GM23338 (cell line): ENCODE data around the gene STK32C. TPM values are rescaled to one million over a fixed set of nuclear protein-coding genes. Genes with fewer than 3 reads are reported as not detected.

Source experiments
- ATAC-seq: fragments of 200-7000 bp; cut with Tn5 transposase; 3 replicates; pipeline ENCODE4 v1.9.1; 2020
- DNase-seq: peaks from one replicate; pipeline ENCODE4 v3.0.0-alpha.2; 2015; ENCODE audit warnings: low spot score
- H2AFZ ChIP-seq: fragments of 200-600 bp; sonication (generic); 2 replicates; pipeline ENCODE4 v1.8.0; 2016; ENCODE audit warnings: antibody characterized with exemption, mild to moderate bottlenecking, moderate library complexity
- H3F3A ChIP-seq: fragments of 200-600 bp; sonication (generic); replicated peaks from 2 replicates; pipeline ENCODE4 v1.8.0; 2017; ENCODE audit warnings: antibody characterized with exemption, mixed run types, low read depth
- H3K27ac ChIP-seq: fragments of 200-600 bp; sonication (generic); 2 replicates; pipeline ENCODE4 v1.6.1; 2016; ENCODE audit warnings: low read depth
- H3K27me3 ChIP-seq: fragments of 200-600 bp; sonication (generic); 2 replicates; pipeline ENCODE4 v1.8.0; 2016; ENCODE audit warnings: mild to moderate bottlenecking, mixed run types, moderate library complexity; ENCODE audit not compliant: insufficient read depth
- H3K36me3 ChIP-seq: fragments of 200-600 bp; sonication (generic); 2 replicates; pipeline ENCODE4 v1.8.0; 2016; ENCODE audit warnings: mild to moderate bottlenecking; ENCODE audit not compliant: insufficient read depth
- H3K4me1 ChIP-seq: fragments of 200-600 bp; sonication (generic); 2 replicates; pipeline ENCODE4 v1.8.0; 2016; ENCODE audit warnings: mild to moderate bottlenecking, moderate library complexity; ENCODE audit not compliant: insufficient read depth
- H3K4me2 ChIP-seq: fragments of 200-600 bp; sonication (generic); 2 replicates; pipeline ENCODE4 v1.7.1; 2017; ENCODE audit warnings: mixed run types
- H3K4me3 ChIP-seq: fragments of 200-600 bp; sonication (generic); 2 replicates; pipeline ENCODE4 v1.6.1; 2016; ENCODE audit warnings: mixed run types
- H3K79me2 ChIP-seq: fragments of 200-600 bp; sonication (generic); replicated peaks from 2 replicates; pipeline ENCODE4 v1.8.0; 2017; ENCODE audit warnings: mild to moderate bottlenecking; ENCODE audit not compliant: insufficient read depth
- H3K9me2 ChIP-seq: fragments of 200-600 bp; sonication (generic); 2 replicates; pipeline ENCODE4 v1.8.0; 2017; ENCODE audit not compliant: insufficient read depth
- H4K20me1 ChIP-seq: fragments of 200-600 bp; sonication (generic); replicated peaks from 2 replicates; pipeline ENCODE4 v1.8.0; 2017; ENCODE audit warnings: mild to moderate bottlenecking; ENCODE audit not compliant: insufficient read depth
- H3K27ac Mint-ChIP-seq: 2 replicates; pipeline ENCODE4 v1.8.0; 2020; ENCODE audit warnings: inconsistent platforms, mild to moderate bottlenecking, moderate library complexity, mixed read lengths
- H3K27me3 Mint-ChIP-seq: 3 replicates; pipeline ENCODE4 v1.8.0; 2022; ENCODE audit warnings: low read depth, mild to moderate bottlenecking, moderate library complexity, mixed read lengths, inconsistent platforms; ENCODE audit not compliant: insufficient read depth, poor library complexity
- H3K36me3 Mint-ChIP-seq: 3 replicates; pipeline ENCODE4 v1.8.0; 2021; ENCODE audit warnings: low read depth, mild to moderate bottlenecking, inconsistent platforms, moderate library complexity, mixed read lengths
- H3K4me1 Mint-ChIP-seq: 3 replicates; pipeline ENCODE4 v1.8.0; 2020; ENCODE audit warnings: mild to moderate bottlenecking, inconsistent platforms, mixed read lengths
- H3K4me3 Mint-ChIP-seq: 3 replicates; pipeline ENCODE4 v1.8.0; 2021; ENCODE audit warnings: moderate library complexity, mild to moderate bottlenecking, inconsistent platforms, mixed read lengths
- H3K9me3 Mint-ChIP-seq: 3 replicates; pipeline ENCODE4 v1.8.0; 2020; ENCODE audit warnings: moderate library complexity, mild to moderate bottlenecking, inconsistent platforms, mixed read lengths
- CREB1 ChIP-seq: fragments of 250-450 bp; sonication (Bioruptor Pico); IDR thresholded peaks from 2 replicates; pipeline ENCODE4 v1.5.0; 2020; ENCODE audit warnings: low read depth, mild to moderate bottlenecking, moderate library complexity
- CTCF ChIP-seq, 2 experiments: fragments of 200-600 bp in 1 of 2; sonication (generic) in 1 of 2; conservative IDR thresholded peaks; 2 replicates each; pipeline versions ENCODE4 v1.5.1 to v1.6.1; 2016 to 2017; ENCODE audit warnings: antibody characterized with exemption in 2 of 2, low read depth in 2 of 2, mild to moderate bottlenecking in 2 of 2, moderate library complexity in 1 of 2
- ETS1 ChIP-seq: IDR thresholded peaks from 2 replicates; pipeline ENCODE4 v1.6.1; 2016; ENCODE audit warnings: antibody characterized with exemption
- EZH2 ChIP-seq: fragments of 200-600 bp; sonication (generic); IDR thresholded peaks from one replicate; pipeline ENCODE4 v1.8.0; 2017; ENCODE audit warnings: antibody characterized with exemption, mild to moderate bottlenecking, low read depth; ENCODE audit not compliant: unreplicated experiment
- JUNB ChIP-seq: IDR thresholded peaks from one replicate; pipeline ENCODE4 v1.6.1; 2016; ENCODE audit warnings: antibody characterized with exemption; ENCODE audit not compliant: unreplicated experiment
- POLR2AphosphoS5 ChIP-seq: IDR thresholded peaks from 2 replicates; pipeline ENCODE4 v1.6.1; 2016; ENCODE audit warnings: antibody characterized with exemption, low read depth
- REST ChIP-seq: IDR thresholded peaks from one replicate; pipeline ENCODE4 v1.6.1; 2018; ENCODE audit warnings: antibody characterized with exemption; ENCODE audit not compliant: unreplicated experiment
- STAT1 ChIP-seq: IDR thresholded peaks from one replicate; pipeline ENCODE4 v1.6.1; 2016; ENCODE audit warnings: antibody characterized with exemption; ENCODE audit not compliant: unreplicated experiment
- ZNF114 ChIP-seq: fragments of 250-450 bp; sonication (Bioruptor Pico); IDR thresholded peaks from 2 replicates; pipeline ENCODE4 v1.5.0; 2020; ENCODE audit warnings: mild to moderate bottlenecking, moderate library complexity
- ZNF331 ChIP-seq: fragments of 250-450 bp; sonication (Bioruptor Pico); IDR thresholded peaks from 2 replicates; pipeline ENCODE4 v1.5.0; 2020; ENCODE audit warnings: low read depth, mild to moderate bottlenecking, moderate library complexity
- ZNF462 ChIP-seq: fragments of 250-450 bp; sonication (Bioruptor Pico); IDR thresholded peaks from 2 replicates; pipeline ENCODE4 v1.5.0; 2020; ENCODE audit warnings: mild to moderate bottlenecking, moderate library complexity
- polyA plus RNA-seq: library from polyadenylated mRNA; unstranded; fragments of >200 nt; fragmentation: Nextera tagmentation; extraction: Ambion mirVana; gene quantifications from 2 replicates; pipeline ENCODE4 v1.2.1, GENCODE V29; 2016
- total RNA-seq: library from RNA; depleted of rRNA; stranded (reverse); fragments of >200 nt; shearing (Covaris generic); gene quantifications from 2 replicates; pipeline ENCODE4 v1.2.3, GENCODE V29; 2014

The STK32C gene
- total and polyA plus RNA-seq, 2 experiments from 2014 or later: 10.2 to 20.5 TPM

GRCh38 chr10:132313305-132313704 lies 5.6 kb upstream of the STK32C start:
- peaks cover 17% of the 10 kb centered on the region for H3K27me3 Mint-ChIP-seq
- ATAC-seq (no peak), DNase-seq (no peak)
- H3K27me3 ChIP-seq: peaks cover 26% of the 10 kb centered on the region
- no peaks in the 10 kb centered on the region for H3K79me2 ChIP-seq
- no peaks in the 10 kb centered on the region; the same call in 2 of the 3 replicates for H3K9me3 Mint-ChIP-seq
- no peak overlapping the region for H3K4me3 ChIP-seq
- H3K4me1 Mint-ChIP-seq: peaks cover 9% of the 10 kb centered on the region; the same call in 2 of the 3 replicates
- H4K20me1 ChIP-seq: no peaks in the 10 kb centered on the region
- no peaks in the 10 kb centered on the region for H3F3A ChIP-seq
- no peak overlapping the region for H2AFZ ChIP-seq
- no peaks in the 10 kb centered on the region for H3K36me3 ChIP-seq
- no peaks in the 10 kb centered on the region for H3K36me3 Mint-ChIP-seq
- no peak overlapping the region for H3K27ac ChIP-seq
- no peak overlapping the region for H3K27ac Mint-ChIP-seq
- no peak overlapping the region for H3K4me3 Mint-ChIP-seq
- H3K4me1 ChIP-seq: no peaks in the 10 kb centered on the region; the same call in 1 of the 2 replicates
- H3K4me2 ChIP-seq: no peak overlapping the region
- H3K9me2 ChIP-seq: no peaks in the 10 kb centered on the region
- TF ChIP-seq POLR2AphosphoS5 (no peak), REST (no peak), CREB1 (CRISPR knock-in tag) (no peak), ETS1 (no peak), EZH2 (no peak), ZNF331 (no peak), ZNF114 (CRISPR knock-in tag) (no peak), CTCF (conservative IDR thresholded peaks at IDR 0.05; ENCODE audit: low read depth in 2 of 2) (no peak), ZNF462 (CRISPR knock-in tag) (no peak), JUNB (no peak), STAT1 (no peak)
